Epidermal melanocyte (primary cell): ENCODE measurements around the gene HS3ST5.

Experiments used
- DNase-seq: peaks from one replicate; pipeline ENCODE4 v3.0.0; 2011; ENCODE audit warnings: low spot score; ENCODE audit not compliant: insufficient read length

HS3ST5 gene, protein sequence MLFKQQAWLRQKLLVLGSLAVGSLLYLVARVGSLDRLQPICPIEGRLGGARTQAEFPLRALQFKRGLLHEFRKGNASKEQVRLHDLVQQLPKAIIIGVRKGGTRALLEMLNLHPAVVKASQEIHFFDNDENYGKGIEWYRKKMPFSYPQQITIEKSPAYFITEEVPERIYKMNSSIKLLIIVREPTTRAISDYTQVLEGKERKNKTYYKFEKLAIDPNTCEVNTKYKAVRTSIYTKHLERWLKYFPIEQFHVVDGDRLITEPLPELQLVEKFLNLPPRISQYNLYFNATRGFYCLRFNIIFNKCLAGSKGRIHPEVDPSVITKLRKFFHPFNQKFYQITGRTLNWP

DNA sequence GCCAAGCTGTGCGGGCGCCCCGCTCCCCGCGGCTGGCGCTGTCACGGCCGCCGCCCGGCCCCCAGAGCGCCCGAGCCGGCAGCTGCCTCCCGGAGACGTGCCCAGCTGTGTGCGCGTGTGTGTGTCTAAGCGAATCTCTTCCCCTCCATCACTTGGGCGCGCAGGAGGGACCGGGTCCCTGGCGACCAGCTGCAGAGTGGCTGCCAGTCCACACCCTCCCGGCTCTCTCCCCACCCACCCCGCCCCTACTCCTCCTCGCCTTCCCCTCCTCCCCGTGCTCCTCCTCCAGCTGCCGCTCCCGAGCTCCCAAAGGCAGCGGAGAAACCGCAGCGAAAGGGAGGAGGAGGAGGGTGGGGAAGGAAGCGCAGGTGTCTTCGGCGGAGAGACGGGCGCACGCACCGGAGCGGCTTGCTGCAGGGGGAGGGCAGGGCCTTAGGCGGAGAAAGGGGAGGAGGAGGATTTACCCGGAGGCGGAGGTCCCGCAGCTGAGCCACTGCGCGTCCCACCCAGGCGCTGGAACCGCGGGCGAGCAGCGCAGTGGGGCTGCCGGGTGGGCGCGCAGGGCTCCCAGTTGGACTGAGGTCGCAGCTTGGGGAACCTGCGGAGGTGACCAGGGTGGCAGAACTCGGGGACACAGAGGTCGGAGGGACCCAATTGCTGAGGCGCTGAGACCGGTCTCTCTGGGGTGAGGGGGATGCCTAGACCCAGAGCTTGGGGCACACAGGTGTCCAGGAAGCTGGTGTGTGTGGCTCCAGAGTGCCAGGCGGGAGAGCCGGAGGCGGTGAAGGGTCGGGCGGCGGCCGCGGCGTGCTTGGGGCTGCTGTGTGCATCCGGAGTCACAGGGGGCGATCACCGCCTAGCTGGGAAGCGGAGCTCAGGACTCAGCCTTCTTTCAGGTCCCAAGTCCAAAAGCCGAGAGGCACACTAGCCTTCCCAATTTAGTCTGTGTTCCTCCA is at the start of gene HS3ST5:
TSS of gene HS3ST5 (minus strand) at position 198 of the 956 bp plus-strand sequence. CDS start 280,178 bp downstream, outside the sequence.
- peak; percentile 52 for DNase-seq

DNA sequence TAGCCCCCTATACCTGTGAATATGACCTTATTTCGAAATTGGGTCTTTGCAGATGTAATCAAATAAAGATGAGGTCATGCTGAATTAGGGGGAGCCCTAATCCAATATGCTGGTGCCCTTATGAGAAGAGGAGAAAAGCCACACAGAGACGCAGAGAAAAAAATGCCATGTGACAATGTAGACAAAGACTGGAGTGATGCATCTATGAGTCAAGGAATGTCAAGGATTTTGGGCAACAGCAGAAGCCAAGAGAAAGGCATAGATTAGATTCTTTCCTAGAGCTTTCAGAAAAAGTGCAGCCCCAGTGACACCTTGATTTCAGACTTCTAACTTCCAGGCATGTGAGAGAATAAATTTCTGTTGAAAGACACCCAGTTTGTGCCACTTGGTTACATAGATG is 47.4 kb upstream of the HS3ST5 start:
- no peak for DNase-seq

DNA sequence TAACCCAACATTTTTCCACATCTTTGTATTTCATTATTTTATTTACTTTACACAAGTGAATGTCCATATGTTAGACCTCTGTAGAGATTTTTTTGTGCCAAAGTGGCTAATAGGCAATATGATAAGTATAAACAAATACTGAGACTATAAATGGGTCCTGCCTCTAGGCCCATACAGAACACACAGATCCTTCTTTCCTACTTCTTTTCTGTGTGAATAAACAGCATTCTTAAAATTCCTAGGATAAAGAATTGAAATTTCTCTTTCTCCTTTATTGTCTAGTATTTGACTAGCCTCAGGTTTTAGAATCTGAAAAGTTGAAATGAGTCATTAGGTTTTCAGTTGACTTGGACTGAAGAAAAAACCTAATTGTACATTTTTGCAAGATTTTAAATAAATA is 46.3 kb upstream of the HS3ST5 start:
- no peak for DNase-seq

DNA sequence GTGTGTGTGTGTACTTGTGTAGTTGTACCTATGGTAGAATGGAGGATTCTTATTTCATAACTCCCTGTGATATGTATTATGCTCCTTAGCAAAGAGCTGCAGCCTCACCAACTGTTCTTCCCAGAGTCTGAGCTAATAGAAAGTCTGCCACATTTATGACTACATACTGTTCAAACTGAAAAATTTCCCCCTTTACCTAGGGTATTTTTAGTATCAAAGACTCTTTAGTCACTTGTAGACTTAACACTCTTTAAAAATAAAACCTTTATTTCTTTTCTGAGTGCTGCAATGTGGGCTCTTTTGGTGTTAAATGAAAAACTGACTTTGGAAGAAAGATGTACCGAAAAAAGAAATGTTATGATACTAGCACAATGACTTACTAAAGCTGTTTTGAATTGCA is 39.6 kb upstream of the HS3ST5 start:
- no peak for DNase-seq

DNA sequence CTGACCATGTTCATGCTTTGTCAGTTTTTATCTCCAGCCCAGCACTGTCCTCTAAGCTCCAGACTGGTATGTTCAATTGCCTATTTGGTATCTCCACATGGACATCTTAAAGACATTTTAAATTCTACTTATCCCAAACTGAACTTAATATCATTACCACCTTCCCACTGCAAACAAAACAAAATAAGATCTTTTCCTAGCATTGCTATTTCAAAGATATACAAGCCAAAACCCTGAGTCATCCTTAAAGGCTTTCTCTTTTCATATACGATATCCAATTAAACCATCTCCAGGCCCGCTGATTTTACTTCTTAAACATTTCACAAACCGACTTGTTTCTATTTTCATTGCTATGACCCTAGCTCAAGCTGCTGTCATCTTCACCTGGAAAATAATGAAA is 35.1 kb upstream of the HS3ST5 start:
- no peak for DNase-seq

DNA sequence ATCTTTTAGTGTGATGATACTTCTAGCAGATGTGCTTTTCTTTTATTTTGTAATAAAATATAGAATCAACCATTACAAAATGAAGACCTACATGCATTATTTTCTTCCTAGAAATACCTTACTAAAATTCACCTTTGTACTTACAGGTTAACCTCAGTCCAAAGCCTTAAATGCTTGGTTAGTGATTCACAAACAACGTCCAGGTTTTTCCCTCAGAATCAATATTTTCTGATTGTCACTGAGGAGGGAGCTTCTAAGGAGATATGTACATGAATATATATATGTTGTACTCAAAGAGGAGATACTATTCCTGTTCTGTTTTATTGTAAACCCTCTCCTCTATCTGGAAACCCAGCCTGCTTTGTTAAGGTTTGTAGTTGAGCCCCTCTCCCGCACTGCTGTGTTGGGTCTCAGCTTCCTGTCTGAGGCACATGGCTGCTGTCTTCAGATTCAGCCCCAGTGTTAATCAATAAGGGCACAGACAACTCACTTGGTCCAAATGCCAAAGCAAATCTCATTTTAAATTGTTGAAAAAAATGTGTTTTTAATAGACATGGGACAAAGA is 33.9 kb upstream of the HS3ST5 start:
- no peak for DNase-seq

DNA sequence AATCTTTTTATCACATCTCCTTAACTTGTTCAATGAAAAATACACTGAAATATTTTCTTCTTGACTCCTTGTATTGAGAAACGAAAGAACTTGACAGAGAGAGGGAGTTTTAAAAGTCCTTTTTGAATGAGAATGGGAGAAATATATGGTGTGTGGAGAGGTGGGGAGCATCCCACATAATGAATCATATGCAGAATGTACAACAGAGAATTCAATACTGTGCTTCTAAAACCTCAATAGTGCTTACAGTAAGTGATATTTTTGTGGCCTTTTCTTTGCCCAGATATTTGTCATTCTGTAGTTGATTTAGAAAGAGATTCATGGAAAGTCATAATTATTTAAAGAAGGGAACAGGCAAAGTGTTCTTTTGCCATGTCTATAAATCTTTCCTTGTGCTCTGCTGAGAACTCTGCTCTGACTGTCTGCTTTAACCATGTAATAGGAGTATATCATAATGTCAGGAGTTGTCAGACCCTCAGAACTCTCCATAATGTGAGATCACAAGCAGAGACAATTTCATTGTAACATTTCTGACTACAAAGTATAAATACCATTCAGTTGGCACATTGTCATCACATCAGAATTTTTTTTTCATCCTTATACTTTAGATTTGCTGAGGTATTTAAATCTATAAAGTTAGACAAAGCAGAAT is 32.8 kb upstream of the HS3ST5 start:
- DNase-seq: no peak

DNA sequence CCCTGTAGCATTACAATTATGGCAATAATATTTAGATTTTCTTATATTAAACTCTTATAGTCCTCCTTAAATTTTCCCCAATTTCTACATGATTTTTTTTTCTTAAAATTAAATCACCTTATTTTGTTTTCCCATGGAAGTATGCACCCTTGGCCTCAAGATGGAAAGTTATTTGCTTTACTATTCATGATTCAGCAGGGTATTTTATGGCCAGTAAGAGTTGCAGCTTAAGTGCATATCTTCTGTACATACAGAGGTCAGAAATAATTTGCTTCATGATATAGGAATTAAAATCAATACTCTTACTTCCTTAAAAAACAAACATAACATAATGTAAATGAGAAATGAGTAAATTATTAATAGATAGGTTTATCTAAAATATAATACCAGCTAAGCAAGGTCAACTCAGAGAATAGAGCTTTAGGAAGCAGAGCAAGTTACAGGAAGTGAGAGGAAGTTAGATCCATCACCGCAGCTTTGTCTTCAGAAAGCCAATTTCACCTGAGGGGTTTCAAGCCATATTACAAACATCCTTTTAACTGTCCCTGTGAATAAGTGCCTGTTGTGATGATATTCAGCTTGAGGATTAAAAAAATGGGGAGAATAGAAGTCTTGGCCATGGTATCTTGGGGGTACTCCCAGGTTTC is 24.6 kb upstream of the HS3ST5 start:
- DNase-seq: no peak

DNA sequence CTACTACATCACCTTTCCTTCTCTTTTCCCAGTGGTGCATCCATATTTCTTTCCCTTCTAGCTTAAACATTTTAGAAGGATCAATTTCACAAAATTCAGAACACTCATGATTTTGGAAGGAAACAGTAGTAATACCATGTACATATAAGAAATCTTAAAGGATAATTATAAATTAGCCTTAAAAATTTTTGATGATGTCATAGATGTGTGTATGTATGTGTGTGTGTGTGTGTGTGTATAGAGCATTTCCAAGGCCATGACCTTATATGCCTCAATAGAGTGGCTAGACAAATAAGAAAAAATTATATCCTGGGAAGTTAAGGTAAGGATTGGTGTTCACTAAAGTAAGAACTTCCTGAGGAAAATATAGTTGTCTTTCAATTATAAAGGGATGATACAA is 24.1 kb upstream of the HS3ST5 start:
- no peak for DNase-seq

DNA sequence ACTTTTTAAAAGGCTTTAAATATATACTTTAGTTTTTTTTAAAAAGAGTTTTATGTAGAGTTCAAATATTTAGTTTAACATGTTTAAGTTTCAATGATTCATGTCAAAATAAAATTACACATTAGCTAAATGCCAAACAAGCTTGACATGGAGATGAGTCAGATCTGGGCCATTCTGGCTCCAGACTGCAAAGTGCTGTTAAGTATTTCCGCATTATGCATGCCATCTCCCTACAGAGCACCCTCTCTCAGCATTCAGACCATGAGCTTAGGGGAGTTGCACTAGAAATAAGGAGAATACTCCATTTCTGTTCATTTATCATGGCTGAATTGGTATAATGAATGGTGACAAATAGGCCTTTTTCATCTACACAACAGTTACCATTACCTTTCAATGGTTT is 21.5 kb upstream of the HS3ST5 start:
- DNase-seq: no peak

DNA sequence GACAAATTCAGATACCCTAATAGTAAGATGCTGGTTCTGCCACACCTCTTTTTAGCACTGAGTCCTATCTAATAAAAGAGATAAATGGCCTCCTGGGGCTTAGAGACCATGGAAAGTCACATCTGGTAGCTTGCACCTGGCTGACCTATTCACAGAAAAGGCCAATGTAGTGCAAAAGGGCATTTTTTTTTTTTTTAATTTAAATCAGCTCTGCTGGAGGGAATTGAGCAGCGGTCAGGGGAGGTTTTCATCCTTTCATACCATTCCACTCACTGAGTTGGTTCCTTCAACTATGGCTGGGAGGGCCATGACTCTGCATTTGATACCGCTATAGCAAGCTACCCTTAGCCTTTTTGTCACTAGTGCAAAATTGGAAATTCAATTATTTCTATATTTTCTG is 20.1 kb upstream of the HS3ST5 start:
- DNase-seq: no peak

DNA sequence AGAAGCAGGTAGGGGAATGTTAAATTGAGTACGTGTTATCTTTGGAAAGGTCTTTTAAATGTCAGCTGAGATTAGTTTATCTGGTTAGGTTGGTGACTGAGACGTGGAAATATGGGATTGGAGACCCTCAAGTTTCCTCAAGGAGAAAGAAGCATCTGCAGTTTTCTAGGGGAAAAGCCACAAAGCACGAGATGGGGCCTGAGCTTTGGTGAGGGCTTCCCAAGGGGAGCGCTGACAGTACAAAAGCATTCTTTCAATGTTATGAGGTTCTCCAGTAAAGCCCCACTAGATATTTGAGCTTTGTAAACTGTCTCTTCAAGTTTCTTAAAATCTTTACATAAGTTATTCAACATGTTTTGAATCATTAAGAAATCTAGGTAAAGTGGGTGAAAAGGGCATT is 19.6 kb upstream of the HS3ST5 start:
- no peak for DNase-seq

DNA sequence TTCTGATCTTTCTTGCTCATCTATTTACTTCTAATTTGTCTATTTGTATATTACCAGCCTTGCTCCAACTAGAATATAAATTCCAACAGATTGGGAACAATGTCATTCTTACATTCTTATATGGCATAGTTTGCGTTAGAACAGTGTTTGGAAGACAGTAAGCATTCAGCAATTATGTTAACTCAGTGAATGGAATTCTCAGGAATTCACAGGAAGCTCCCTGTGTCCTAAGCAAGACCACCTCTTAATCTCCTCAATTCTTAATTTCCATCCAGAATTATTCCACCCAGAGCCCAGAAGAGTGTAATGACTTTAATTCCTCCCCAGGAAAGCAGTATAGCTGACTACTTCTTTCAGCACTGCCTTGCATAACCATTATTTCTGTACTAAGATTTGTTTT is 18.2 kb upstream of the HS3ST5 start:
- no peak for DNase-seq

DNA sequence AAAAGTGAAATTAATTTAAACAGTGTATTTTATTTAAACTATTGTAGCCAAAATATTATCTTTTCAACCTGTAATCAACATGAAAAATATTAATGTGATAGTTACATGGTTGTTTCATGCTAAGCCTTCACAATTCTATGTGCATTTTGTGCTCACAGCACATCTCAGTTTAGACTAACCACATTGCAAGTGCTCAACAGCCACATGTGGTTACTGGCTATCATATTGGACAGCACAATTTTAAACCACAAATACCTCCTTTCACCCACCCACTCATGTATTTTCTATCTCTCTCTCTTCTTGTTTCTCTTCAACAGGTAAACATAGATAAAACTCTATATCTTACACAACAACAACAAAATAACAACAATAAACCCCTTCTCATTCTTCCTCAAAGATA is 12.5 kb upstream of the HS3ST5 start:
- DNase-seq: no peak

DNA sequence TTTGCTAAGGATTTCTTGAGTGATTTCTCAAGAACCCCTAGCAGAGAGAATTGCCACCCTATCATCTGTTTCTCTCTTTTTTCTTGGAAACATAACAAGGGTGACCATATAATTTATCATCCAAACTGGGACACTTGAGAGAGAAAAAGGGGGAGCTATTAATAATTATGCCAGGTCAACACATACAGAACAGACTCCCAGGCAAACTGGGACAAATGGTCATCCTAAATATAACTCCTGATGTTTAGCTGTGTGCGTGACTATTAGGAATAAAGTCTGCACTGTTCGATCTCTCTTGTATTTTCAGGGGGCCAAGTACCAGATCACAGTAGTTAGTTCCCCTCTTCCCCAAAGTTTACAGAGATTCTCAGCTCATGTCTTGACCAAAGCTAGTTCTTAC is 11.7 kb upstream of the HS3ST5 start:
- no peak for DNase-seq

DNA sequence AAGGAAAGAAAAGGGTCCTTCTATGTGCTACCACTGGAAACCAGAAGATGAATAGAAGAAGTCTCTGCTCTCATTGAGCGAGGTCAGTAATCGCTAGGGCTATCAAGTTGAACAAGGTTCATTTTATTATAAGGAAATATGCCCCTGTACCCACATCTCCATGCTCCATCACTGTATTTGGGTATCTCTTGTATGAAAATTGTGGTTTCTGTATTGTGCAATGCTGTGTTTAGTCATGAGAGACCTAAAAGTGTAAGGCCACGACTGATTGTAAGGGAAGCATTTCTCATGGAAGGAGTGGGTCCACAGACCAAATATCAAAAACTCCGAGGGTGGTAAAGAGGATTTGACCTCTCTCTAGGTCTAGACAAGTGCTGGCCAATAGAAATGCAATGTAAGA is 3.6 kb upstream of the HS3ST5 start:
- DNase-seq: no peak

DNA sequence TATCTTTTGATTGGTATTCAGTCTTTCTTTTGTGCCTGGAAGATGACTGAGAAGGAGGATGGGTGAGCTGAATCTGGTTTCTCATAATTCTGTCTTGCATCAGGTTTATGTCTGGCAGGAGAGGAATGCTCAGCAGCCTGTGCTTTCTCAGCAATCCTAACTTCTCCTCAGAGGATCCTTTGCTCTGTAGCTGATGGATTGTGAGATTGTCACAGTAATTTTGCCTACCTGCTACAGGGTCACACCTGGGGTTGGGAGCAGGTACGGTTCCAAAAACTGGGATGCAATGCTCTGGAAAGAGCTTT is 2.1 kb upstream of the HS3ST5 start:
- no peak for DNase-seq

DNA sequence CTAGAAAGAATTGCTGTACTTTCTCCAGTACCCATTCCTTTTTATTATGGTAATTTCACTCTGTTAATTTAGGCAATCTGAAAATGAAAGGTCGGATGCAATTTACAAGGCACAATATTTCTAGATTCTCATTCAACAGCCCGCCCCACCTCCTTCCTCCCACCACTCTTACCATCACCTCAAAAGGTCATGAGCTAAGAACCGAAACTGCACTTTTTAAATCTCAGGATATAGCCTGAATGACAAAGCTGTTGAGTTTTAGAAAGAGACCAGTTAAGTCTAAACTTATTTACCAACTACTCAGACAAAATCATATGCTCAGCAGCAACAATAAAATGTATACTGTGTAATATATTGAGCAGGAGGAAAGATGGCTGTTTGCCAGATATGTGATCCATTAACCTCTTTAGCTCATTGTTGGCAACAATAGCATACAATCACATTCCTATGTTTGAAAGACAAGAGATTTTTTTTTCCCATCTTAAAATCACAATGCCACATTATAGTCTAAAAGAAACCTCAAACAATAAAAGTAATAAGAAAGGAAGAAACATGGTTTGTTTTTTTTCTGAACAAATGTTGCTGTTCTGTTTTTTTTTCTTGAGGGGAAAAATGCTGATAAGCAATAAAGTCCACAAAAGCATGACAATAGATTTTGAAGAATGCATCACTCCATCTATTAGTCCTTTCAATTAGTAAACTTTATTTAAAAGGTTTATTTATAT is 1.6 kb upstream of the HS3ST5 start:
- no peak for DNase-seq

DNA sequence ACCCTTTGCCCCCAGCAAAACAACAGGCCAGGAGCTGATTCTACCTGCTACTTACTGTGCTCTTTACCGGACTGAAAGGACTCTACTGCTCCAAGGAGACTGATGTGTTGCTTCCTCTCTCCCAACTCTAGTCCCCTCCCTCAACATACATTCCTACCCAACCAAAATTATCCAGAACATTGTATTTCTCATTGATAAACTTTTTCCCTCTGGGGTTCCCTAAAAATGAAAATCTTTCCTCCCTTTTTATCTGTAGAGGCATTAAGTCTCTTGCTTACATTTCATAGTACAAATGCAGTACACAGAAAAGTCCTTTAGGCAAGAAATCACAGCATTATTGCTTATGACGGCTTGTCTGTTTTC is 940 bp upstream of the HS3ST5 start:
- no peak for DNase-seq

DNA sequence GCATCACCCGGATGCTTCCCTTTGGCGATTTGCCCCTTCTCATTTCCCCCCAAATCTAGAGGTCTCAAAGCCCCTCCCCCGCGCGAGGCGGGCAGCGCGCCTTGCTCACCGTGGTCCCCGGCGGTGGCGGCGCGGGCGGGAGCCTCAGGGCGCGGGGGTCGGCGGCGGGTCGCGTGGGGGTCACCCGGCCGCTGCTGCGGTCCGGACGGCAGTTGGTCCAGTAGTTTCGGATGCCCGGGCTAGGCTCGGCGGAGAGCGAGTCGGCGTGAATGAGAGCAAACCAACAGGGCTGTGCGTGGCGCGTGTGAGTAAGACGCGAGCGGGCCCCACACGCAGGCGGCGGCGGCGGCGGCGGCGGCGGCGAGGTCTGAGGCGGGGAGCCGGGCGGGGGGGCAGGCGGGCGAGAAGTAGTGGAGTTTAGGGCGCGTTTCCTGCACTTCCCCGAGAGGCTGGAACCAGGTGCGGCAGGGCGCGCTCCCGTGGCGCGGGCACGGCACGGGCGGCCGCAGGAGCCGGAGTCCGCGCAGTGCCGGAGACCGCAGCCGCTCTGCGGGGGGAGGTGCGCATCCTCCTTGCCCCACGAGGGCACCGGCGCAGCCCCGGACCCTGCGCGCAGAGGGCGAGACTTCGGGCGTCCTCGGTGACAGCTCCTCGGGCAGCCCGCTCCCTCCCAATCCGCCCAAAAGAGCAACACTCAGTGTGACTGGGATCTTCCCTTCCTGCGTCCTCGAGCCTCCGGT is 567 bp downstream of the HS3ST5 start:
- DNase-seq: no peak
